Measurements from ENCODE around the gene ZNF597.

ZNF597 gene

DNA sequence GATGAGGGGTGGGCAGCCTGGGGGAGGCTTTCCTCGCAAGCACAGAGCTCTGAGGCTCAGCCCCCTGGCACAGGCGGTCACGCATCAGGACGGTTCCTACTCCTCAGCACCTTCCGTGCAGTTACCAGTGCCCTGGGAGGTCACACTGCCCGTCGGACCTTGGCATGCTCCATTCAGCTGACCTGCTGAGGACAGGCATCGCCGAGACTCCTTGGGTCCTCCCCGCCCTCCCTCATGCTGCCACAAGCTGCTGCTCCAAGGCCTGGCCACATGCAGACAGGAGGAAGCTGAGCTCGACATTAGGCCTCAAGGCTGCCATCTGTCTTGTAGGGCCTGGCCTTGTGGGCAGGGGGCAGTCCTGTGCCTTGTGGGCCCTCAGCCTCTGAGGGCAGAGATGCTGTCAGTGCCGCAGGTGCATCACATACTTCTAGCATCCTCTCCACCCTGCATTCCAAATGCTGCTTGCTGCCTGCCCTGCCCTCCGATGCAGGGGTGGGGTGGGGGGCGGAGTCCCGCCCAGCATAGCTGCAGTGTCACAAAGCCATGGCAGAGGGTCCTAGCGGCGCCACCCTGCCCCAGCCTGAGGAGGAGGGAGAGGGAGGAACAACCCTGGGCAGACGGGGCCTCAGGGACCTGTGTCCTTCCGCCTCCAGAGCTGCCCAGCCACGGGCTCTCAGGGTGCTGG lies 42.7 kb upstream of the ZNF597 start:
- no peak for DNase-seq (ENCODE audit: extremely low read depth, low read depth)
- TF ChIP-seq, protein P1, sequence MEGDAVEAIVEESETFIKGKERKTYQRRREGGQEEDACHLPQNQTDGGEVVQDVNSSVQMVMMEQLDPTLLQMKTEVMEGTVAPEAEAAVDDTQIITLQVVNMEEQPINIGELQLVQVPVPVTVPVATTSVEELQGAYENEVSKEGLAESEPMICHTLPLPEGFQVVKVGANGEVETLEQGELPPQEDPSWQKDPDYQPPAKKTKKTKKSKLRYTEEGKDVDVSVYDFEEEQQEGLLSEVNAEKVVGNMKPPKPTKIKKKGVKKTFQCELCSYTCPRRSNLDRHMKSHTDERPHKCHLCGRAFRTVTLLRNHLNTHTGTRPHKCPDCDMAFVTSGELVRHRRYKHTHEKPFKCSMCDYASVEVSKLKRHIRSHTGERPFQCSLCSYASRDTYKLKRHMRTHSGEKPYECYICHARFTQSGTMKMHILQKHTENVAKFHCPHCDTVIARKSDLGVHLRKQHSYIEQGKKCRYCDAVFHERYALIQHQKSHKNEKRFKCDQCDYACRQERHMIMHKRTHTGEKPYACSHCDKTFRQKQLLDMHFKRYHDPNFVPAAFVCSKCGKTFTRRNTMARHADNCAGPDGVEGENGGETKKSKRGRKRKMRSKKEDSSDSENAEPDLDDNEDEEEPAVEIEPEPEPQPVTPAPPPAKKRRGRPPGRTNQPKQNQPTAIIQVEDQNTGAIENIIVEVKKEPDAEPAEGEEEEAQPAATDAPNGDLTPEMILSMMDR (IDR thresholded peaks at IDR 0.05; ENCODE audit: low read depth, low read length) = no peak

GRCh38 chr16:3485097-3485745 lies 41.9 kb upstream of the ZNF597 start:
- TF ChIP-seq, protein P1 (IDR thresholded peaks at IDR 0.05; ENCODE audit: low read depth, low read length) = no peak

GRCh38 chr16:3484318-3485096 lies 41.2 kb upstream of the ZNF597 start:
- DNase-seq (ENCODE audit: extremely low read depth, low read depth) = no peak
- TF ChIP-seq, protein P1 (IDR thresholded peaks at IDR 0.05; ENCODE audit: low read depth, low read length) = no peak

More at GRCh38 chr16:3485097-3485745, 41.9 kb upstream of the ZNF597 start:
- no peak for DNase-seq (ENCODE audit: extremely low read depth, low read depth)

DNA sequence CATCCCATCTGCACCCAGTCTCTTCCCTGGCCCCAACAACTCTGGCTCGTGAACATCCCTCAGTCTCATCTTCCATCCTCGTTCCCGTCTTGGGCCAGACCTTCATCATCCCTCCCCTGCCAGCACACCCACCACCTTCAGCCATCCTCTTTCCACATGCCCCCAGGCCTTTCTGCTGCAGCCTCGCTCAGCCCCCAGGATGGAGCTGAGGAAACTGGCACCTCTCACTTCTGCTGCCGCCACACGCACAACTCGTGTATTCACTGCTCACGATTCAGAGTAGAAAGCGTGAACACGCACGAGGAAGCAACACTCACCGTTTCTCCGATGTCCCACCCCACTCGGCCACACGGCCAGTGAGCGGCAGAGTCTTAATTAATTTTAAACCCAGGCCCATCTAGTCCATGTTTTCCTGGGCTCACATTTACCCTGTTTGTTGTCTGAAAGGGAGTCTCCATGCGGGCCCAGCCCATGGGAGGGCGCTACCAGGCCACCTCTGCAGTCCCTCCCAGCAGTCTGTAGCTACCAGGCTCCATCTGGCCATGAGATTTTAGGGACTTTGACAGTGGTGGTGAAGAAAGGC lies 39.4 kb upstream of the ZNF597 start:
- TF ChIP-seq, protein P1 (IDR thresholded peaks at IDR 0.05; ENCODE audit: low read depth, low read length) = no peak
- no peak for DNase-seq (ENCODE audit: extremely low read depth, low read depth)

- DNase-seq (ENCODE audit: extremely low read depth, low read depth) = no peak
- TF ChIP-seq, protein P1 (IDR thresholded peaks at IDR 0.05; ENCODE audit: low read depth, low read length) = no peak
These were observed 38.7 kb upstream of the ZNF597 start for GRCh38 chr16:3481696-3482658.

- DNase-seq (ENCODE audit: extremely low read depth, low read depth) = no peak
- TF ChIP-seq, protein P1 (IDR thresholded peaks at IDR 0.05; ENCODE audit: low read depth, low read length) = no peak
These were observed 37.8 kb upstream of the ZNF597 start for GRCh38 chr16:3480901-3481695.

Measured in AG09319 (cell line).